Activated CD8-positive, alpha-beta T cell treated with anti-CD3 and anti-CD28 coated beads for 36 hours (primary cell): ENCODE results near the gene LIN7C. TPM values are rescaled to one million over a fixed set of nuclear protein-coding genes. Genes with fewer than 3 reads are reported as not detected.

ENCODE experiments used
- ATAC-seq: fragments of 200-7000 bp; cut with Tn5 transposase; one replicate; pipeline ENCODE4 v1.10.0; 2021; ENCODE audit warnings: mild to moderate bottlenecking, moderate library complexity
- CTCF ChIA-PET: fragments of 350-600 bp; sonication (Branson Sonifier 250); formaldehyde crosslinking; loops from one replicate; lab custom pipeline; 2021; ENCODE audit warnings: antibody characterized with exemption; lab: Charles Lee
- POLR2A ChIA-PET: fragments of 350-600 bp; sonication (Branson Sonifier 250); formaldehyde crosslinking; loops from one replicate; lab custom pipeline; 2021; ENCODE audit warnings: antibody characterized with exemption; lab: Charles Lee
- DNase-seq: peaks from one replicate; pipeline ENCODE4 v3.0.0-alpha.2; 2020
- H3K27ac Mint-ChIP-seq: one replicate; pipeline ENCODE4 v1.8.0; 2021; ENCODE audit warnings: mild to moderate bottlenecking, mixed read lengths
- H3K27me3 Mint-ChIP-seq: one replicate; pipeline ENCODE4 v1.8.0; 2021; ENCODE audit warnings: mixed read lengths
- H3K36me3 Mint-ChIP-seq: one replicate; pipeline ENCODE4 v1.8.0; 2021; ENCODE audit warnings: low read depth, mixed read lengths
- H3K4me1 Mint-ChIP-seq: one replicate; pipeline ENCODE4 v1.8.0; 2021; ENCODE audit warnings: low read depth, mixed read lengths
- H3K4me3 Mint-ChIP-seq: one replicate; pipeline ENCODE4 v1.8.0; 2021; ENCODE audit warnings: mild to moderate bottlenecking, moderate library complexity, mixed read lengths
- H3K9me3 Mint-ChIP-seq: one replicate; pipeline ENCODE4 v1.8.0; 2021; ENCODE audit warnings: mixed read lengths
- intact Hi-C: fragments of 100-400 bp; cut with micrococcal nuclease; formaldehyde crosslinking; loops from one replicate; pipeline ENCODE4 v1.10.0; 2022
- total RNA-seq, 2 experiments: library from RNA; stranded (reverse); gene quantifications; one replicate each; pipeline ENCODE4 v1.2.3, GENCODE V29; 2021
- TF ChIP-seq, protein P1 (sequence below): fragments of 200-600 bp; IDR thresholded peaks from one replicate; pipeline ENCODE4 v1.8.0; 2022; ENCODE audit warnings: antibody characterized with exemption, mild to moderate bottlenecking

The LIN7C gene
- total RNA-seq, 2 experiments from 2014 or later: 26.9 to 28.9 TPM

DNA sequence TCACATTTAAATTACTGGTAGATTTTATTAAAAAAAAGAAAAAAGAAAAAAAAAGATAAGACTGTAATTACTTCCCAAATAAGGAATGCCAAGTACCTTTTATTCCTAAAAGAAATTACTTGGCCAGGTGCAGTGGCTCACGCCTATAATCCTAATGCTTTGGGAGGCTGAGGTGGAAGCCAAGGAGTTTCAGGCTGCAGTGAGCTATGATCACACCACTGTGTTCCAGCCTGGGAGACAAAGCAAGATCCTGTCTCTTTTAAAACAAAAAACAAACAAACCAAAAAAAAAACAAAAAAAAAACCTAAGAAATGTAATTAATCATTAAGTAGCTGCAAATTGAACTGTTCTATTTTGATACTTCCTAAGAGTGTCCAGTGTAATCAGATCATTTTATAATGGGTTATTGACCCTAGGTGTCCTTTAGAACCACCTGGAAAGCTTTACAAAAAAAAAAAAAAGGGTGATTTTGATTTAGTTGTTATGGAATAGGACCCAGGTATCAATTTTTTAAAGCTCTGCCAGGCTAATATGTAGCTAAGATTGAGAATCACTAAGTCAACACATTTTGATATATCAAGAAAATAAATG is 10.8 kb downstream of the LIN7C start:
- intact Hi-C loops: no loop called here
- H3K4me1 Mint-ChIP-seq: peaks cover 12% of the 10 kb centered on the region
- no peaks in the 10 kb centered on the region for H3K27me3 Mint-ChIP-seq

GRCh38 chr11:27489092-27489491 is 17.5 kb downstream of the LIN7C start:
- ChIA-PET POLR2A (interaction anchor here (0.6 kb wide), 1 partner anchor 323 kb away, joined by 3 read pairs; no protein-coding TSS in a partner anchor), CTCF (interaction anchor here (7.2 to 8.1 kb wide), 2 partner anchors 9 to 304 kb away, joined by 103 to 117 read pairs; no protein-coding TSS in a partner anchor)
- TF ChIP-seq, protein P1, sequence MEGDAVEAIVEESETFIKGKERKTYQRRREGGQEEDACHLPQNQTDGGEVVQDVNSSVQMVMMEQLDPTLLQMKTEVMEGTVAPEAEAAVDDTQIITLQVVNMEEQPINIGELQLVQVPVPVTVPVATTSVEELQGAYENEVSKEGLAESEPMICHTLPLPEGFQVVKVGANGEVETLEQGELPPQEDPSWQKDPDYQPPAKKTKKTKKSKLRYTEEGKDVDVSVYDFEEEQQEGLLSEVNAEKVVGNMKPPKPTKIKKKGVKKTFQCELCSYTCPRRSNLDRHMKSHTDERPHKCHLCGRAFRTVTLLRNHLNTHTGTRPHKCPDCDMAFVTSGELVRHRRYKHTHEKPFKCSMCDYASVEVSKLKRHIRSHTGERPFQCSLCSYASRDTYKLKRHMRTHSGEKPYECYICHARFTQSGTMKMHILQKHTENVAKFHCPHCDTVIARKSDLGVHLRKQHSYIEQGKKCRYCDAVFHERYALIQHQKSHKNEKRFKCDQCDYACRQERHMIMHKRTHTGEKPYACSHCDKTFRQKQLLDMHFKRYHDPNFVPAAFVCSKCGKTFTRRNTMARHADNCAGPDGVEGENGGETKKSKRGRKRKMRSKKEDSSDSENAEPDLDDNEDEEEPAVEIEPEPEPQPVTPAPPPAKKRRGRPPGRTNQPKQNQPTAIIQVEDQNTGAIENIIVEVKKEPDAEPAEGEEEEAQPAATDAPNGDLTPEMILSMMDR: no peak
- Mint-ChIP-seq H3K4me1 (no peaks in the 10 kb centered on the region), H3K4me3 (no peak overlapping the region), H3K36me3 (peaks cover 9% of the 10 kb centered on the region), H3K27ac (no peak overlapping the region), H3K9me3 (no peaks in the 10 kb centered on the region), H3K27me3 (no peaks in the 10 kb centered on the region)
- no peak for ATAC-seq
- no peak for DNase-seq
- intact Hi-C loops: no loop called here

More for the DNA sequence above, 10.8 kb downstream of the LIN7C start:
- DNase-seq: no peak
- Mint-ChIP-seq H3K4me3 (no peak overlapping the region), H3K9me3 (no peaks in the 10 kb centered on the region), H3K27ac (no peak overlapping the region), H3K36me3 (peaks cover 19% of the 10 kb centered on the region)
- CTCF ChIA-PET: interaction anchor here (0.6 to 7.0 kb wide), 4 partner anchors 9 to 312 kb away, joined by 3 to 117 read pairs (median 4); no protein-coding TSS in a partner anchor
- no peak for ATAC-seq
- TF ChIP-seq, protein P1: no peak
- POLR2A ChIA-PET: interaction anchor here (0.6 kb wide), 1 partner anchor 68 kb away, joined by 3 read pairs; no protein-coding TSS in a partner anchor

GRCh38 chr11:27487706-27488105 is 18.9 kb downstream of the LIN7C start:
- H3K4me1 Mint-ChIP-seq: no peaks in the 10 kb centered on the region
- H3K9me3 Mint-ChIP-seq: no peaks in the 10 kb centered on the region
- DNase-seq (no peak), ATAC-seq (no peak)
- POLR2A ChIA-PET: no interaction called here
- no peak overlapping the region for H3K4me3 Mint-ChIP-seq
- peaks cover 9% of the 10 kb centered on the region for H3K36me3 Mint-ChIP-seq
- CTCF ChIA-PET: interaction anchor here (0.7 to 8.1 kb wide), 4 partner anchors 9 to 302 kb away, joined by 3 to 117 read pairs (median 53); no protein-coding TSS in a partner anchor
- no peaks in the 10 kb centered on the region for H3K27me3 Mint-ChIP-seq
- no peak overlapping the region for H3K27ac Mint-ChIP-seq
- TF ChIP-seq, protein P1: no peak
- intact Hi-C loops: no loop called here

DNA sequence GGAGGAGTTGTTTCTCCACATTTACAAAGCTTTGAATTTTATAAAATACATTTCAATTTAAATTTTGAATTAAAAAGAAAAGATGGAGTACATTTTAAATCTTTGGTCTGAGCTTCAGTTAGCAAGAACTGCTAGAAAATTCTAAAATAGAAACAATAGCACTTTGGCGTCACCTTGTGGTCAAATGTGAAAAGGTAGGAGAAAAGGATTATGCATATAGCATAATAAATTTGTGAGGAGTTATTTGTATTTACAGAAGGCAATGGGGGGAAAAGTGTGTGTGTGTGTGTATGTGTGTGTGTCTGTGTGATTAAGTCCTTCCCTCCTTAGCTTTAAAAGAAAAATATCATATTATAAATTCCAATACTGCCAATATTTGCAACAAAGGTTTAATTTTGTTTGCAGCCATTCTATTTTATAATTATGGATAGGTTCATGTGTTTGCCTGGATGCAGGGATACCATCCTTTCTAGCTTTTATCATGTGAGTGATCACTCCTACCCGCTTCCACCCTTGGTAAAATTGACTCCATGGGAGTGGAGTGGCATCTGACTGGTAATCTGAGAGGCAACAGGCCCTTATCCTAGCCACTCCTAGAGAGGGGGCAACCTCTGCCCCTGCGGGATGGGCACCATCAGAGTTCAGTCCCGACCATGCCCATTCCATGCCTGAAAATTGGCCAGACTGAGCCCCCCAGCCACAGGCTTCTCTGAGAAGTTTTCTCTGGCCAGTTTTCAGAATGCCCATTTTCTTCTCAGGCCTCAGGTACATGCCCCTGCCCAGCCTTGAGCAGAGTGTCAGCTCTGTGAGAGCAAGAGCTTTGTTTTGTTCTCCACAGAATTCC is 20.4 kb downstream of the LIN7C start:
- Mint-ChIP-seq H3K4me3 (no peak overlapping the region), H3K9me3 (no peaks in the 10 kb centered on the region), H3K4me1 (no peaks in the 10 kb centered on the region), H3K27ac (no peak overlapping the region), H3K27me3 (no peaks in the 10 kb centered on the region), H3K36me3 (peaks cover under 1% of the 10 kb centered on the region)
- TF ChIP-seq, protein P1: peak; percentile 87
- CTCF ChIA-PET: interaction anchor here (0.6 to 8.1 kb wide), 50 partner anchors 10 to 655 kb away, joined by 3 to 117 read pairs (median 4); partner anchors contain the start of gene LGR4
- DNase-seq (peak; percentile 47), ATAC-seq (no peak)
- intact Hi-C loops: loop anchor here (1.0 kb wide), 1 partner anchor 302 kb away; no protein-coding TSS in a partner anchor
- POLR2A ChIA-PET: interaction anchor here (1.3 kb wide), 1 partner anchor 13 kb away, joined by 4 read pairs; no protein-coding TSS in a partner anchor
